Glutamatergic neuron (in vitro differentiated cells): ENCODE results near the gene ESPNL. TPM values are rescaled to one million over a fixed set of nuclear protein-coding genes. Genes with fewer than 3 reads are reported as not detected.
A peak's percentile ranks its signal among the peaks of the same experiment; 100 is the strongest.

Source experiments
- DNase-seq: peaks from one replicate; pipeline ENCODE4 v3.0.0; 2022
- H3K27ac Mint-ChIP-seq: one replicate; pipeline ENCODE4 v1.8.0; 2020; ENCODE audit warnings: mild to moderate bottlenecking, mixed read lengths, inconsistent platforms; ENCODE audit not compliant: unreplicated experiment
- H3K27me3 Mint-ChIP-seq: one replicate; pipeline ENCODE4 v1.8.0; 2020; ENCODE audit warnings: mild to moderate bottlenecking, moderate library complexity, mixed read lengths, inconsistent platforms; ENCODE audit not compliant: unreplicated experiment
- H3K36me3 Mint-ChIP-seq: one replicate; pipeline ENCODE4 v1.8.0; 2020; ENCODE audit warnings: mild to moderate bottlenecking, mixed read lengths, inconsistent platforms; ENCODE audit not compliant: unreplicated experiment
- H3K4me1 Mint-ChIP-seq: one replicate; pipeline ENCODE4 v1.8.0; 2020; ENCODE audit warnings: mild to moderate bottlenecking, low read depth, mixed read lengths, inconsistent platforms; ENCODE audit not compliant: unreplicated experiment
- H3K4me3 Mint-ChIP-seq: one replicate; pipeline ENCODE4 v1.8.0; 2020; ENCODE audit warnings: mild to moderate bottlenecking, mixed read lengths, inconsistent platforms; ENCODE audit not compliant: unreplicated experiment
- H3K9me3 Mint-ChIP-seq: one replicate; pipeline ENCODE4 v1.8.0; 2020; ENCODE audit warnings: mild to moderate bottlenecking, moderate library complexity, mixed read lengths, inconsistent platforms; ENCODE audit not compliant: unreplicated experiment
- CTCF ChIP-seq: fragments of 200-600 bp; sonication (generic); IDR thresholded peaks from one replicate; pipeline ENCODE4 v1.5.0; 2021; ENCODE audit not compliant: partially characterized antibody, unreplicated experiment
- total RNA-seq: library from RNA; stranded (reverse); fragmentation: NEBNext Ultra II Directional; extraction: Animal tissue kit (Norgen Biotek cat#: 25700); gene quantifications from one replicate; pipeline ENCODE4 v1.2.1, GENCODE V29; 2021; ENCODE audit not compliant: unreplicated experiment

Gene ESPNL
- total RNA-seq, 1 donor from 2014 or later: 0.81 TPM

GRCh38 chr2:238162846-238163441, 62.8 kb downstream of the ESPNL start:
- Mint-ChIP-seq H3K9me3 (peaks cover 8% of the 10 kb centered on the region), H3K4me3 (no peak overlapping the region), H3K4me1 (peaks cover 10% of the 10 kb centered on the region), H3K27me3 (peaks cover 14% of the 10 kb centered on the region), H3K27ac (no peak overlapping the region), H3K36me3 (no peaks in the 10 kb centered on the region)
- DNase-seq: no peak
- TF ChIP-seq CTCF: no peak

GRCh38 chr2:238163481-238164198, 63.5 kb downstream of the ESPNL start:
- H3K4me1 Mint-ChIP-seq: peaks cover 10% of the 10 kb centered on the region
- H3K9me3 Mint-ChIP-seq: peaks cover 8% of the 10 kb centered on the region
- H3K36me3 Mint-ChIP-seq: no peaks in the 10 kb centered on the region
- DNase-seq: no peak
- H3K27me3 Mint-ChIP-seq: peaks cover 14% of the 10 kb centered on the region
- H3K4me3 Mint-ChIP-seq: no peak overlapping the region
- H3K27ac Mint-ChIP-seq: no peak overlapping the region
- TF ChIP-seq CTCF: no peak

- Mint-ChIP-seq H3K9me3 (peaks cover 6% of the 10 kb centered on the region), H3K36me3 (no peaks in the 10 kb centered on the region)
- TF ChIP-seq CTCF: no peak
Observed at GRCh38 chr2:238164906-238165287, 64.8 kb downstream of the ESPNL start.

GRCh38 chr2:238165288-238165921, 65.3 kb downstream of the ESPNL start:
- Mint-ChIP-seq H3K27me3 (peaks cover 18% of the 10 kb centered on the region), H3K4me1 (peaks cover 3% of the 10 kb centered on the region)
- no peak for DNase-seq

More at GRCh38 chr2:238164906-238165287, 64.8 kb downstream of the ESPNL start:
- H3K27me3 Mint-ChIP-seq: peaks cover 16% of the 10 kb centered on the region
- peaks cover 4% of the 10 kb centered on the region for H3K4me1 Mint-ChIP-seq
- H3K27ac Mint-ChIP-seq: no peak overlapping the region
- DNase-seq: no peak
- peak overlapping the region; percentile 64 for H3K4me3 Mint-ChIP-seq

More at GRCh38 chr2:238165288-238165921, 65.3 kb downstream of the ESPNL start:
- TF ChIP-seq CTCF: no peak
- Mint-ChIP-seq H3K4me3 (no peak overlapping the region), H3K9me3 (peaks cover 6% of the 10 kb centered on the region), H3K27ac (no peak overlapping the region), H3K36me3 (no peaks in the 10 kb centered on the region)
